GM12865 (cell line): ENCODE results near the gene ABO.

Experiments used
- DNase-seq: peaks from one replicate; pipeline ENCODE4 v3.0.0; 2010; ENCODE audit warnings: low read depth
- H3K4me3 ChIP-seq: 2 replicates; pipeline ENCODE4 v1.5.1; 2011; ENCODE audit warnings: mild to moderate bottlenecking, low read depth, low read length, control low read depth
- TF ChIP-seq, protein P1 (sequence below): IDR thresholded peaks from 2 replicates; pipeline ENCODE4 v1.5.1; 2011; ENCODE audit warnings: low read length, control low read depth, low read depth, inconsistent platforms; ENCODE audit not compliant: insufficient read depth; ENCODE audit errors: missing control alignments

Gene ABO

DNA sequence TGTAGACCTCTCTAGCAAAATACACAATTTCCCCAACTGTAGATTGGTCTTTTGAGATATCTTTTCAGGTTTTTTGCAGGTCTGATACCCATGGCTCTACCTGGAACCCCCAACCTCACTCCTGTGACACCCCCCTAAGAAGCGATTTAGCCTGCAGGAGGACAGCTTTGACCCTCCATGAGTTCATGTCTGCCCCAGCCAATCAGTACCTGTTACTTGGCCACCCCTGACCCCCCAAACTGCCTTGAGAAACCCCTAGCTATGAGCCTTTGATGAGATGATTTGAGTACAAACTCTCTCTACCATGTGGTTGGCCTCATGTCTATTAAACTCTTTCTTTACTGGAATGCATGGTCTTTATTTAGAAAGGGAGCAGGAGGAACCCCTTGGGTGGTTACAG lies 25.7 kb downstream of the ABO start:
- DNase-seq, result no peak
- H3K4me3 ChIP-seq, result no peak overlapping the region
- TF ChIP-seq, protein P1, sequence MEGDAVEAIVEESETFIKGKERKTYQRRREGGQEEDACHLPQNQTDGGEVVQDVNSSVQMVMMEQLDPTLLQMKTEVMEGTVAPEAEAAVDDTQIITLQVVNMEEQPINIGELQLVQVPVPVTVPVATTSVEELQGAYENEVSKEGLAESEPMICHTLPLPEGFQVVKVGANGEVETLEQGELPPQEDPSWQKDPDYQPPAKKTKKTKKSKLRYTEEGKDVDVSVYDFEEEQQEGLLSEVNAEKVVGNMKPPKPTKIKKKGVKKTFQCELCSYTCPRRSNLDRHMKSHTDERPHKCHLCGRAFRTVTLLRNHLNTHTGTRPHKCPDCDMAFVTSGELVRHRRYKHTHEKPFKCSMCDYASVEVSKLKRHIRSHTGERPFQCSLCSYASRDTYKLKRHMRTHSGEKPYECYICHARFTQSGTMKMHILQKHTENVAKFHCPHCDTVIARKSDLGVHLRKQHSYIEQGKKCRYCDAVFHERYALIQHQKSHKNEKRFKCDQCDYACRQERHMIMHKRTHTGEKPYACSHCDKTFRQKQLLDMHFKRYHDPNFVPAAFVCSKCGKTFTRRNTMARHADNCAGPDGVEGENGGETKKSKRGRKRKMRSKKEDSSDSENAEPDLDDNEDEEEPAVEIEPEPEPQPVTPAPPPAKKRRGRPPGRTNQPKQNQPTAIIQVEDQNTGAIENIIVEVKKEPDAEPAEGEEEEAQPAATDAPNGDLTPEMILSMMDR, result no peak

- H3K4me3 ChIP-seq, result no peak overlapping the region
- TF ChIP-seq, protein P1, result no peak
- no peak for DNase-seq
These were observed 26.2 kb downstream of the ABO start for GRCh38 chr9:133248726-133249295.

GRCh38 chr9:133247632-133248031 lies 27.4 kb downstream of the ABO start:
- no peak overlapping the region for H3K4me3 ChIP-seq
- TF ChIP-seq, protein P1, result no peak
- DNase-seq, result no peak

- no peak overlapping the region for H3K4me3 ChIP-seq
- TF ChIP-seq, protein P1, result no peak
- DNase-seq, result no peak
These were observed 28.0 kb downstream of the ABO start for GRCh38 chr9:133246991-133247390.

DNA sequence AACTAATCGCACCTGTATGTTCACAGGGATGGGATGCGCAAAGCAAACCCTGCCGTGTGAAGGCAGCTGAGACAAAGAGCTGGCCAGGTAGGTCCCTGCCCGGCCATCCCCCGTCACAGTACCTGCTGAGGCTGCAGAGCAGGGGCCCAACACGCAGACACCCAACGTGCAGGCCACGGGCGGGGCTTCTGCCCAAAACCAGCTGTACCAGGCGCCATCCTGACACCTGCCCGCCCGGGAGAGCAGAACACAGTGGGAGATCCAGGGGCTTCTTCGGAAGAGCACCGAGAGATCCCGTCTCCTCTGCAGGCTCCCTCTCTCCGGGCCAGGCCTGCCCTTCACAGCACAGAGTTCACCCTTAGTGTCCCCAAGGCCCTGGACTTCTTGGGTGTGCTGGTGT lies 28.4 kb downstream of the ABO start:
- TF ChIP-seq, protein P1, result no peak
- DNase-seq, result no peak
- H3K4me3 ChIP-seq, result no peak overlapping the region

GRCh38 chr9:133242991-133243390 lies 32.0 kb downstream of the ABO start:
- DNase-seq, result no peak
- H3K4me3 ChIP-seq, result no peak overlapping the region
- TF ChIP-seq, protein P1, result no peak

- no peak overlapping the region for H3K4me3 ChIP-seq
- no peak for DNase-seq
- TF ChIP-seq, protein P1, result no peak
These were observed 32.8 kb downstream of the ABO start for GRCh38 chr9:133242241-133242640.
